ENCODE measurements around the gene FAM186B.
"Not testable (repeated sequence)": the region's sequence is repeated elsewhere in the genome, so short reads cannot be mapped to it uniquely, and the experiment has no call there.

DNA sequence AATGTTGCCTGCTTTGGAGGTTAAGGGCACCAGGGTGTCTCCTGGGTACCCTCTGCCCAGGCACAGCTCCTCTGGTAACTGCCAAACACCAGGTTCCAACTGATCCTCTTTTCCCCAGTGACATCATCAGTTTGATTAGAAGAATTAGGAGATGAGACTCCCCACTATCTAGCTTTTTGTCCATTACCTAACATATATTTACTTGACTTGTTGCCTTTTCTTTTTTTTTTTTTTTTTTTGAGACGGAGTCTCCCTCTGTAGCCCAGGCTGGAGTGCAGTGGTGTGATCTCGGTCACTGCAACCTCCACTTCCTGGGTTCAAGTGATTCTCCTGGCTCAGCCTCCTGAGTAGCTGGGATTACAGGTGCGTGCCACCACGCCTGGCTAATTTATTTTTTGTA lies at the start of gene FAM186B:
- TF ChIP-seq, protein P1, sequence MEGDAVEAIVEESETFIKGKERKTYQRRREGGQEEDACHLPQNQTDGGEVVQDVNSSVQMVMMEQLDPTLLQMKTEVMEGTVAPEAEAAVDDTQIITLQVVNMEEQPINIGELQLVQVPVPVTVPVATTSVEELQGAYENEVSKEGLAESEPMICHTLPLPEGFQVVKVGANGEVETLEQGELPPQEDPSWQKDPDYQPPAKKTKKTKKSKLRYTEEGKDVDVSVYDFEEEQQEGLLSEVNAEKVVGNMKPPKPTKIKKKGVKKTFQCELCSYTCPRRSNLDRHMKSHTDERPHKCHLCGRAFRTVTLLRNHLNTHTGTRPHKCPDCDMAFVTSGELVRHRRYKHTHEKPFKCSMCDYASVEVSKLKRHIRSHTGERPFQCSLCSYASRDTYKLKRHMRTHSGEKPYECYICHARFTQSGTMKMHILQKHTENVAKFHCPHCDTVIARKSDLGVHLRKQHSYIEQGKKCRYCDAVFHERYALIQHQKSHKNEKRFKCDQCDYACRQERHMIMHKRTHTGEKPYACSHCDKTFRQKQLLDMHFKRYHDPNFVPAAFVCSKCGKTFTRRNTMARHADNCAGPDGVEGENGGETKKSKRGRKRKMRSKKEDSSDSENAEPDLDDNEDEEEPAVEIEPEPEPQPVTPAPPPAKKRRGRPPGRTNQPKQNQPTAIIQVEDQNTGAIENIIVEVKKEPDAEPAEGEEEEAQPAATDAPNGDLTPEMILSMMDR (IDR thresholded peaks at IDR 0.05) = not testable (repeated sequence)
- TF ChIP-seq POLR2A (IDR thresholded peaks at IDR 0.05) = not testable (repeated sequence)

Data from heart left ventricle (tissue), 13 donors.